HG03575 (cell line): ENCODE data around the gene PSMD12.
"Not testable (repeated sequence)": the region's sequence is repeated elsewhere in the genome, so short reads cannot be mapped to it uniquely, and the experiment has no call there.

Experiments
- ATAC-seq: cut with Tn5 transposase; IDR thresholded peaks from one replicate; pipeline ENCODE4 v1.9.1; 2021; ENCODE audit not compliant: unreplicated experiment, insufficient number of reproducible peaks, low FRiP score; ENCODE audit errors: extremely low read depth

Gene PSMD12

GRCh38 chr17:67364847-67365737 is 1.3 kb downstream of the PSMD12 start:
- no peak for ATAC-seq

- no peak for ATAC-seq
Measured at GRCh38 chr17:67362173-67362572, 4.2 kb downstream of the PSMD12 start.

GRCh38 chr17:67360880-67361279 is 5.5 kb downstream of the PSMD12 start:
- no peak for ATAC-seq

- ATAC-seq = no peak
Measured at GRCh38 chr17:67359960-67360791, 6.2 kb downstream of the PSMD12 start.

- no peak for ATAC-seq
Measured at GRCh38 chr17:67358612-67359011, 7.8 kb downstream of the PSMD12 start.

- ATAC-seq = no peak
Measured at GRCh38 chr17:67353929-67354574, 12.3 kb downstream of the PSMD12 start.

GRCh38 chr17:67353161-67353560 is 13.2 kb downstream of the PSMD12 start:
- ATAC-seq = no peak

GRCh38 chr17:67349420-67349819 is 17.0 kb downstream of the PSMD12 start:
- ATAC-seq = no peak

- no peak for ATAC-seq
Measured at GRCh38 chr17:67347826-67348225, 18.6 kb downstream of the PSMD12 start.

GRCh38 chr17:67343237-67343636 is 23.1 kb downstream of the PSMD12 start:
- ATAC-seq = no peak

- ATAC-seq = not testable (repeated sequence)
Measured at GRCh38 chr17:67338353-67338752, 28.0 kb downstream of the PSMD12 start.

- no peak for ATAC-seq
Measured at GRCh38 chr17:67336859-67337258, 29.5 kb downstream of the PSMD12 start.

- no peak for ATAC-seq
Measured at GRCh38 chr17:67335245-67335835, 31.0 kb downstream of the PSMD12 start.

GRCh38 chr17:67332162-67332508 is 34.2 kb downstream of the PSMD12 start:
- not testable (repeated sequence) for ATAC-seq

- not testable (repeated sequence) for ATAC-seq
Measured at GRCh38 chr17:67331381-67332161, 34.8 kb downstream of the PSMD12 start.

- no peak for ATAC-seq
Measured at GRCh38 chr17:67328026-67328425, 38.4 kb downstream of the PSMD12 start.

- not testable (repeated sequence) for ATAC-seq
Measured at GRCh38 chr17:67326959-67327745, 39.2 kb downstream of the PSMD12 start.

- ATAC-seq = no peak
Measured at GRCh38 chr17:67326440-67326839, 39.9 kb downstream of the PSMD12 start.
